ENCODE data around the gene HRNR.
"Not testable (repeated sequence)": the region's sequence is repeated elsewhere in the genome, so short reads cannot be mapped to it uniquely, and the experiment has no call there.

The HRNR gene

GRCh38 chr1:152225678-152226077 lies 1.7 kb upstream of the HRNR start:
- H3K9ac ChIP-seq (ENCODE audit: low read length), result no peak overlapping the region
- H3K4me2 ChIP-seq (ENCODE audit: low read length), result no peak overlapping the region
- no peaks in the 10 kb centered on the region for H3K79me2 ChIP-seq (ENCODE audit: low read length)
- no peak for TF ChIP-seq EZH2phosphoT487 (IDR thresholded peaks at IDR 0.05; ENCODE audit: low read depth)
- no peak for TF ChIP-seq CTCF (IDR thresholded peaks at IDR 0.05; ENCODE audit: low read depth, low read length)
- H4K20me1 ChIP-seq (ENCODE audit: insufficient read depth, low read length), result no peaks in the 10 kb centered on the region
- no peaks in the 10 kb centered on the region for H3K4me1 ChIP-seq (ENCODE audit: low read length)
- peaks cover 52% of the 10 kb centered on the region for H3K27me3 ChIP-seq (ENCODE audit: low read depth, low read length)
- H3K9me3 ChIP-seq (ENCODE audit: insufficient read depth, low read length), result no peaks in the 10 kb centered on the region
- H3K27ac ChIP-seq (ENCODE audit: low read length), result no peak overlapping the region
- no peaks in the 10 kb centered on the region for H3K36me3 ChIP-seq (replicated peaks; ENCODE audit: low read depth, low read length)
- no peak overlapping the region for H3K4me3 ChIP-seq (ENCODE audit: low read length)
- H2AFZ ChIP-seq (ENCODE audit: low read depth, low read length), result no peak overlapping the region

- H3K79me2 ChIP-seq (ENCODE audit: low read length), result no peaks in the 10 kb centered on the region
- H3K9ac ChIP-seq (ENCODE audit: low read length), result no peak overlapping the region
- TF ChIP-seq CTCF (IDR thresholded peaks at IDR 0.05; ENCODE audit: low read depth, low read length), result no peak
- no peak for TF ChIP-seq EZH2phosphoT487 (IDR thresholded peaks at IDR 0.05; ENCODE audit: low read depth)
- H3K27me3 ChIP-seq (ENCODE audit: low read depth, low read length), result peaks cover 24% of the 10 kb centered on the region
- H3K4me3 ChIP-seq (ENCODE audit: low read length), result no peak overlapping the region
- H4K20me1 ChIP-seq (ENCODE audit: insufficient read depth, low read length), result no peaks in the 10 kb centered on the region
- H3K4me2 ChIP-seq (ENCODE audit: low read length), result no peak overlapping the region
- no peak overlapping the region for H3K27ac ChIP-seq (ENCODE audit: low read length)
- no peaks in the 10 kb centered on the region for H3K4me1 ChIP-seq (ENCODE audit: low read length)
- H2AFZ ChIP-seq (ENCODE audit: low read depth, low read length), result no peak overlapping the region
- no peaks in the 10 kb centered on the region for H3K36me3 ChIP-seq (replicated peaks; ENCODE audit: low read depth, low read length)
- H3K9me3 ChIP-seq (ENCODE audit: insufficient read depth, low read length), result no peaks in the 10 kb centered on the region
These were observed 3.5 kb downstream of the HRNR start for GRCh38 chr1:152220166-152221163.

GRCh38 chr1:152219438-152219837 lies 4.6 kb downstream of the HRNR start:
- not testable (repeated sequence) for H4K20me1 ChIP-seq (ENCODE audit: insufficient read depth, low read length); H3K27ac ChIP-seq (ENCODE audit: low read length); H2AFZ ChIP-seq (ENCODE audit: low read depth, low read length); H3K9me3 ChIP-seq (ENCODE audit: insufficient read depth, low read length); H3K4me1 ChIP-seq (ENCODE audit: low read length); H3K4me2 ChIP-seq (ENCODE audit: low read length); H3K4me3 ChIP-seq (ENCODE audit: low read length); H3K9ac ChIP-seq (ENCODE audit: low read length); H3K36me3 ChIP-seq (replicated peaks; ENCODE audit: low read depth, low read length); H3K79me2 ChIP-seq (ENCODE audit: low read length)
- peaks cover 19% of the 10 kb centered on the region for H3K27me3 ChIP-seq (ENCODE audit: low read depth, low read length)

- Histone ChIP-seq H3K4me3 (ENCODE audit: low read length) (no peak overlapping the region), H3K9ac (ENCODE audit: low read length) (no peak overlapping the region), H2AFZ (ENCODE audit: low read depth, low read length) (no peak overlapping the region), H3K79me2 (ENCODE audit: low read length) (no peaks in the 10 kb centered on the region), H3K27me3 (ENCODE audit: low read depth, low read length) (peaks cover 15% of the 10 kb centered on the region), H3K4me1 (ENCODE audit: low read length) (no peaks in the 10 kb centered on the region), H3K4me2 (ENCODE audit: low read length) (no peak overlapping the region), H3K27ac (ENCODE audit: low read length) (no peak overlapping the region), H3K36me3 (replicated peaks; ENCODE audit: low read depth, low read length) (no peaks in the 10 kb centered on the region), H3K9me3 (ENCODE audit: insufficient read depth, low read length) (no peaks in the 10 kb centered on the region), H4K20me1 (ENCODE audit: insufficient read depth, low read length) (no peaks in the 10 kb centered on the region)
- TF ChIP-seq EZH2phosphoT487 (IDR thresholded peaks at IDR 0.05; ENCODE audit: low read depth) (no peak), CTCF (IDR thresholded peaks at IDR 0.05; ENCODE audit: low read depth, low read length) (no peak)
These were observed 5.1 kb downstream of the HRNR start for GRCh38 chr1:152218762-152219436.

GRCh38 chr1:152215604-152216003 lies 8.4 kb downstream of the HRNR start:
- H3K79me2 ChIP-seq (ENCODE audit: low read length); H3K27me3 ChIP-seq (ENCODE audit: low read depth, low read length); H2AFZ ChIP-seq (ENCODE audit: low read depth, low read length); H3K36me3 ChIP-seq (replicated peaks; ENCODE audit: low read depth, low read length); H3K4me2 ChIP-seq (ENCODE audit: low read length); H3K4me1 ChIP-seq (ENCODE audit: low read length); H3K9me3 ChIP-seq (ENCODE audit: insufficient read depth, low read length); H4K20me1 ChIP-seq (ENCODE audit: insufficient read depth, low read length); H3K4me3 ChIP-seq (ENCODE audit: low read length); H3K27ac ChIP-seq (ENCODE audit: low read length); H3K9ac ChIP-seq (ENCODE audit: low read length): not testable (repeated sequence)

GRCh38 chr1:152214911-152215310 lies 9.1 kb downstream of the HRNR start:
- H3K9me3 ChIP-seq (ENCODE audit: insufficient read depth, low read length); H3K27ac ChIP-seq (ENCODE audit: low read length); H3K4me1 ChIP-seq (ENCODE audit: low read length); H3K27me3 ChIP-seq (ENCODE audit: low read depth, low read length); H3K9ac ChIP-seq (ENCODE audit: low read length); H3K79me2 ChIP-seq (ENCODE audit: low read length); H3K4me3 ChIP-seq (ENCODE audit: low read length); H3K4me2 ChIP-seq (ENCODE audit: low read length); H3K36me3 ChIP-seq (replicated peaks; ENCODE audit: low read depth, low read length); H4K20me1 ChIP-seq (ENCODE audit: insufficient read depth, low read length); H2AFZ ChIP-seq (ENCODE audit: low read depth, low read length): not testable (repeated sequence)
